Measurements from ENCODE around the gene ENKD1. TPM values are rescaled to one million over a fixed set of nuclear protein-coding genes. Genes with fewer than 3 reads are reported as not detected.

The ENKD1 gene
- total RNA-seq, 4 donors from 2014 or later = 14.5 to 21.2 (median 17.5) TPM

DNA sequence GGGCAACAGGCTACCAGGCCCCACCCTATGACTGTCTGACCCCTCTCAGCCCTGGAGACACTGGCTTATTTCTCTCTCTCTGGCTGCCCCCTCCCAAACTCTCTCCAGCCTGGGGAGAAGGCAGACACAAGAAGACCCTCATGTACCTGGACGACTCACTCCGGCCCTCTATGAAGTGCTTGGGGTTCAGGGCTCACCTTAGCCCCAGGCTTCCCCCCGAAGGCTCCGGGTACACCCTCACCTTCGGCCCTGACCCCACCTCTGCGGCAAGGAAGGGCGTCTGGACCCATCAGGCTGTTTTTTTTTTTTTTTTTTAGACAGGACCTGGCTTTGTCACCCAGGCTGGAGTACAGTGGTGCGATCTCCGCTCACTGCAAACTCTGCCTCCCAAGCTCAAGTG lies 22.5 kb downstream of the ENKD1 start:
- no peak for DNase-seq (ENCODE audit: low spot score in 2 of 2)
- no peak overlapping the region for H3K4me3 ChIP-seq (ENCODE audit: low read depth, poor library complexity, severe bottlenecking)
- WGBS, 2 donors = 88 to 90% methylated on average over 9 of the region's 9 CpGs
- TF ChIP-seq POLR2A (IDR thresholded peaks at IDR 0.05) (no peak), CTCF (IDR thresholded peaks at IDR 0.05) (no peak)
- intact Hi-C loops (cut with DNase I; ENCODE audit: low total_unique reads) = no loop called here

- intact Hi-C loops (cut with DNase I; ENCODE audit: low total_unique reads) = no loop called here
- H3K4me3 ChIP-seq (ENCODE audit: low read depth, poor library complexity, severe bottlenecking) = no peak overlapping the region
- no peak for TF ChIP-seq POLR2A (IDR thresholded peaks at IDR 0.05)
- TF ChIP-seq CTCF (IDR thresholded peaks at IDR 0.05) = no peak
- 32 to 40% methylated on average over 10 of the region's 10 CpGs for WGBS, 2 donors
- no peak for DNase-seq (ENCODE audit: low spot score in 2 of 2)
These were observed 24.5 kb downstream of the ENKD1 start for GRCh38 chr16:67641779-67642708.

DNA sequence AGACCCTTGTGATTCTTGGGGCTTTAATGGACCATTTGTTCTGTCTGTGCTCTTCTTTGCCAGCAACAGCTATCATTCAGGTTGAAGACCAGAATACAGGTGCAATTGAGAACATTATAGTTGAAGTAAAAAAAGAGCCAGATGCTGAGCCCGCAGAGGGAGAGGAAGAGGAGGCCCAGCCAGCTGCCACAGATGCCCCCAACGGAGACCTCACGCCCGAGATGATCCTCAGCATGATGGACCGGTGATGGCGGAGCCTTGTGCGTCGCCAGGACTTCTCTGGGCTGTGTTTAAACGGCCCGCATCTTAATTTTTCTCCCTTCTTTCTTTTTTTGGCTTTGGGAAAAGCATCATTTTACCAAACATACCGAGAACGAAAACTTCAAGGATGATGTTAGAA lies 28.9 kb downstream of the ENKD1 start:
- intact Hi-C loops (cut with DNase I; ENCODE audit: low total_unique reads) = no loop called here
- DNase-seq (ENCODE audit: low spot score in 2 of 2) = no peak

GRCh38 chr16:67636713-67637112 lies 29.8 kb downstream of the ENKD1 start:
- H3K4me3 ChIP-seq (ENCODE audit: low read depth, poor library complexity, severe bottlenecking) = no peak overlapping the region
- TF ChIP-seq CTCF (IDR thresholded peaks at IDR 0.05) = no peak
- TF ChIP-seq POLR2A (IDR thresholded peaks at IDR 0.05) = no peak
- intact Hi-C loops (cut with DNase I; ENCODE audit: low total_unique reads) = no loop called here
- WGBS, 2 donors = 93 to 95% methylated on average over 8 of the region's 8 CpGs
- DNase-seq (ENCODE audit: low spot score in 2 of 2) = no peak

More for the DNA sequence above, 28.9 kb downstream of the ENKD1 start:
- H3K4me3 ChIP-seq (ENCODE audit: low read depth, poor library complexity, severe bottlenecking) = no peak overlapping the region
- WGBS, 2 donors = 83 to 94% methylated on average over 12 of the region's 12 CpGs
- TF ChIP-seq CTCF (IDR thresholded peaks at IDR 0.05) = no peak
- no peak for TF ChIP-seq POLR2A (IDR thresholded peaks at IDR 0.05)

- intact Hi-C loops (cut with DNase I; ENCODE audit: low total_unique reads) = no loop called here
- TF ChIP-seq POLR2A (IDR thresholded peaks at IDR 0.05) (no peak), CTCF (IDR thresholded peaks at IDR 0.05) (no peak)
- DNase-seq (ENCODE audit: low spot score in 2 of 2) = no peak
- no peak overlapping the region for H3K4me3 ChIP-seq (ENCODE audit: low read depth, poor library complexity, severe bottlenecking)
- 58 to 59% methylated on average over 7 of the region's 7 CpGs for WGBS, 2 donors
These were observed 34.0 kb downstream of the ENKD1 start for GRCh38 chr16:67632415-67633172.

Measured in lower leg skin (tissue), 4 donors.